ENCODE results near the gene ATP11C.

ATP11C gene

DNA sequence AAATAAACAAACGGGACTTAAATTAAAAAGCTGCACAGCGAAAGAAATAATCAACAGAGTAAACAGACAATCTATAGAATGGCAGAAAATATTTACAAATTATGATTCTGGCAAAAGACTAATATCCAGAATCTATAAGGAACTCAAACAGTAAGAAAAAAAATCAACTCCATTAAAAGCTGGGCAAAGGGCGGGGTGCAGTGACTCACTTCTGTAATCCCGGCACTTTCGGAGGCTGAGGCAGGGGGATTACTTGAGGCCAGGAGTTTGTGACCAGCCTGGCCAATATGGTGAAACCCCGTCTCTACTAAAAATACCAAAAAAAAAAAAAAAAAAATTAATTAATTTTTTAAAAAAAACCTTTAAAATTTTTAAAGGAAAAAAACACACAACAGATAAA, 109.0 kb downstream of the ATP11C start:
- no peak for DNase-seq (ENCODE audit: extremely low spot score)
- ChIA-PET CTCF (no interaction called here), POLR2A (no interaction called here)
- TF ChIP-seq, protein P1, sequence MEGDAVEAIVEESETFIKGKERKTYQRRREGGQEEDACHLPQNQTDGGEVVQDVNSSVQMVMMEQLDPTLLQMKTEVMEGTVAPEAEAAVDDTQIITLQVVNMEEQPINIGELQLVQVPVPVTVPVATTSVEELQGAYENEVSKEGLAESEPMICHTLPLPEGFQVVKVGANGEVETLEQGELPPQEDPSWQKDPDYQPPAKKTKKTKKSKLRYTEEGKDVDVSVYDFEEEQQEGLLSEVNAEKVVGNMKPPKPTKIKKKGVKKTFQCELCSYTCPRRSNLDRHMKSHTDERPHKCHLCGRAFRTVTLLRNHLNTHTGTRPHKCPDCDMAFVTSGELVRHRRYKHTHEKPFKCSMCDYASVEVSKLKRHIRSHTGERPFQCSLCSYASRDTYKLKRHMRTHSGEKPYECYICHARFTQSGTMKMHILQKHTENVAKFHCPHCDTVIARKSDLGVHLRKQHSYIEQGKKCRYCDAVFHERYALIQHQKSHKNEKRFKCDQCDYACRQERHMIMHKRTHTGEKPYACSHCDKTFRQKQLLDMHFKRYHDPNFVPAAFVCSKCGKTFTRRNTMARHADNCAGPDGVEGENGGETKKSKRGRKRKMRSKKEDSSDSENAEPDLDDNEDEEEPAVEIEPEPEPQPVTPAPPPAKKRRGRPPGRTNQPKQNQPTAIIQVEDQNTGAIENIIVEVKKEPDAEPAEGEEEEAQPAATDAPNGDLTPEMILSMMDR (IDR thresholded peaks at IDR 0.05; ENCODE audit: control extremely low read depth, extremely low read depth, low read depth, missing control alignments): no peak

DNA sequence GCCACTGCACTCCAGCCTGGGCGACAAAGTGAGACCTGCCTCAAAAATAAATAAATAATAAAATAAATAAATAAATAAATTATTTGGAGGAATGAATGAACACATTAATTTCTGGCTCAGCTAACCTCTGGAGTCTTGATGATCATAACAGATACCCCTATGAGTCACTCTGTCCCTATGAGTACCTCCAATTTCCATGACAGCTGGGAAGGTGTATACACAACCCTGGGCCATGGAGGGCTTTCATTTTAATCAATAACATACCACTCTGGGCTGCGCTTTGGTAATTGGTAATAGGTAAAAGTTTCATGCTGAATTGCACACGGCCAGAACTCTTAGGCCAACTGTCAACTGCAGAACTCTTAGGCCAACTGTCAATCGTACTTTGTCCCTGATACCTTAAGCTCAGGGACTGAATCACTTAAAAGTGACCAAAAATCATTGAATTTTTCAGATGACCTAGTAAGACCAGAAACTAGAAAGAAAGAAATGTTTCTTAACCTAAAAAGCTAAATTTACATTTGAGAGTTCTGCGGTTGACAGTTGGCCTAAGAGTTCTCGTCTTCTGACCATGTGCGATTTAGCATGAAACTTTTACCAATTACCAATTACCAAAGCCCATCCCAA, 112.4 kb downstream of the ATP11C start:
- POLR2A ChIA-PET: no interaction called here
- CTCF ChIA-PET: no interaction called here
- TF ChIP-seq, protein P1 (IDR thresholded peaks at IDR 0.05; ENCODE audit: control extremely low read depth, extremely low read depth, low read depth, missing control alignments): no peak
- no peak for DNase-seq (ENCODE audit: extremely low spot score)

DNA sequence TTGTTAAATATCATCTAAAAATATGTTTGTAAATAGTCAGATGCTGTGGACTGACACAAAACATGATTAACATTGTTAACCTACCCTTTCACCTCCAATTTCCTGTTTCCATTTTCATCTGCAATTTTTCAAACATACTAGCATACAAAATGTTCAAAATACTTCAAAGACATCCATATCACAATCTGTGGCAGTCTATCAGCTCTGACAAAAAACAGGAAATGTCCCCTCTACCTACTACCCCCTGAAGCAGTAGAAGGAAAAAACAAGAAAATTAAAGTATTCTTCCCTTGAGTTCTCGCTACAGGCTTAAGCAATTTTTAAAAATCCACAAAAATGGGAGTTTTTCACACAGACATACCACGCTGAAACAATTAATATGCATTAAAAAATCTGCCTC, 116.6 kb downstream of the ATP11C start:
- ChIA-PET CTCF (no interaction called here), POLR2A (no interaction called here)

DNA sequence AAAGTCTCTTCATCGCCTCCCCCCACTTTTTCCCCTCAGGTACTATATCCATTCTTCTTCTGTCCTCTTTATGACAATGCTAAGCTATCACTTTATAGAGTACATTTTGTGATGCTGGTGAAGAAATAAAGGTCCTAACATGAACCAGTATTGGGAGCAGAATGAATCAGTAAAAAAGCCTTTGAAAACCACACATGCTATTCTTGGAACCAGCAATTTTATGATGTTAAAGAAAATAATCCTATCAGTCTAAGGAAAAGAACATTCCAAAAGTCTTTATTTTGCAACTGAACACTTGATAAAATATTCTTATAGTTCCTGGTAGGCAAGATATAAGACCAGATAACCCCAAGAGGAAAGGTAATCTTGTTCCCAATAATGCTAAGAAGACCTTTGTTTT, 117.1 kb downstream of the ATP11C start:
- DNase-seq (ENCODE audit: extremely low spot score): no peak
- ChIA-PET CTCF (no interaction called here), POLR2A (no interaction called here)
- TF ChIP-seq, protein P1 (IDR thresholded peaks at IDR 0.05; ENCODE audit: control extremely low read depth, extremely low read depth, low read depth, missing control alignments): no peak

More for the DNA sequence above, 116.6 kb downstream of the ATP11C start:
- TF ChIP-seq, protein P1 (IDR thresholded peaks at IDR 0.05; ENCODE audit: control extremely low read depth, extremely low read depth, low read depth, missing control alignments): no peak
- DNase-seq (ENCODE audit: extremely low spot score): no peak

DNA sequence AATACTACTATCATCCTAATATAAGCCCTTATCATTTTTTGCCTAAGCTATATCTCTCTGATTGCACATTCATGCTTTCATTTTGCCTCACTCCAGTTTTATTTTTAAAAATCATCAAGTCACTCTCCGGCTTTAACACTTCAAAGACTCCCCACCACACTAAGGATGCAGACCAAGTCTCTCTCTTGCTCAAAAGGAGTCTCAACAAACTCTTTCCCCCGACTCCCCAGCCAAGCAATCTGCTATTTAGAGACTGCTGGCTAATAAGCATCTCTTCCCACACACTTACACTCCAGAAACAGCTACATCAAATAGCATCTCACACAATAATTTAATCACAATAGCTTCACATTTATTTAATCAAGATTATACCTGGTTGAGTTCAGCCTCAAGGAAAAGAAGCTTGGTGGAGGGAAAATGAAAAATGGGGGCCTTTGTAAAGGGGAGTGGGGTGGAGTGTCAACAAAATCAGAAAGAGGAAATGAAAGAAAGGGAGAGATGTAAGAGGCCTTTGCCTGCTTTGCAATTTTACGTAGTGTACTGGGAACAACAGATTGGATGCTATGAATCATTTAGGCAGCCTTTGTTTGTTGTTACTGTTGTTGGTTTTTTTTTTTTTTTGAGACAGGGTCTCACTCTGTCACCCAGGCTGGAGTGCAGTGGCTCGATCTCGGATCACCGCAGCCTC, 120.8 kb downstream of the ATP11C start:
- TF ChIP-seq, protein P1 (IDR thresholded peaks at IDR 0.05; ENCODE audit: control extremely low read depth, extremely low read depth, low read depth, missing control alignments): no peak
- DNase-seq (ENCODE audit: extremely low spot score): no peak
- ChIA-PET CTCF (no interaction called here), POLR2A (no interaction called here)

DNA sequence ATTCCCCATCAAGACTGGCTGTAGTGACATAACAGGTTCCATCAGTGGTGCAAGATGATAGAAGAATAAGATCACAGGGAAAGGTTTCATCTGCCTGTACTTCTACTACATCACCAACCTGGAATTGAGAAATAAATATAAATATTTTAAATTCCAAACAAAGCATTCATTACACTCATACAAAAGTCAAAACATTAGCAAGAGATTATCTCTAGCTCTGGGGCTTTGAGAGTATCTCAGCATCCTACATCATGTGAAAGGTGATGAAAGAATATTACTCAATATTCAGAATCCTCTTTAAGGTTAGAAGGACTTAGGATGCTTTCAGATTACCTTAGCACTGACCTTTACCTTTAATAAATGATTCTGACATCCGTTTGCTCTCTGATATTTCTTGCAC, 128.4 kb downstream of the ATP11C start:
- CTCF ChIA-PET: no interaction called here
- DNase-seq (ENCODE audit: extremely low spot score): no peak
- TF ChIP-seq, protein P1 (IDR thresholded peaks at IDR 0.05; ENCODE audit: control extremely low read depth, extremely low read depth, low read depth, missing control alignments): no peak
- POLR2A ChIA-PET: no interaction called here

All from GM10248 (cell line).